Stimulated activated CD8-positive, alpha-beta memory T cell treated with anti-CD3 and anti-CD28 coated beads, Interleukin-12 subunit alpha, Interleukin-12 subunit beta, amount 100 ng/mL, for 24 hours (primary cell): ENCODE data around the gene ABLIM2.

Source experiments
- DNase-seq: peaks from one replicate; pipeline ENCODE4 v3.0.0-alpha.2; 2020; ENCODE audit errors: extremely low read depth

Gene ABLIM2

DNA sequence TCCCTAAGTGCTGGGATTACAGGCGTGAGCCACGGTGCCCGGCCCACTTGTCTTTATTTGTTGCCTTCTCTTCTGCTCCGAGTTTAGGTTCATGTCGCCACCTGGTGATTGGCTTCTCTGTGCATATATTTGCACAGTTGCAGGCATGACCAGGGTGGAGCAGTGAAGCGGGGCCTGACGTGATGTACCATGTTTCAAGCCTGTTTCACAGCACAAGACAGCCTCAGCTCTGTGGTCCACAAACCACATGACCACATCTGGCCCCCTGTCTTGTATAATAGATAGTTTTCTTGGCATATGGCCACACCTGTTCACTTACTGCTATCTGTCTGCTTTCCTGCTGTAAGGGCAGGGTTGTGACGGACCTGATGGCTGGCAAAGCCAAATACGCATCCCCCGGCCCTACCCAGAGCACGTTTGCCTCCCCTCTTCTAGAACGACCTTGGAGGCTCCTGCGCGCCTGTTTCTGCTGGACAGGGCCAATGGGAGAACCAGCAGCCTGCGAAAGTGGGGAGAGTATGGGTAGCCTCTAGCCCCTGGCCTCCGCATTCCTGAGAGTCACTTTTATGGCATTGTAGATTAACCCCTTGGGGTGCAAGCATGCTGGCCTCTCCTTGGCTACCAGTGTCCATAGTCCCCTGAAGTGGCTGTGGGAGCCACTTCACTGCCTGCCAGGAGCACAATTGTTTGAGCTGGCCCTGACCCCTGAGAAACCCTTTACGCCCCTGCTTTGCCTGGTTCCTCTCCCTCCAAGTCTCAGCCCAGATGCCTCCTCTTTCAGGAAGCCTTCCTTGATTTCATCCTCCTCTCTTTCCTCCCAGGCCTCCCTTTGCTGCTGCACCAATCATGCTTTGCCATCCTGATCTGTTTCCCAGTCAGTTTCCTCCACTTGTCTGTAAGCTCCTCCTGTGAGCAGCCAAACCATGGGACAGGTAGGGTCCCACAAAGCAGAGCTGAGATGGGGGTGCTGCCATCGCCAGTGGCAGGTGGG, 34.4 kb upstream of the ABLIM2 start:
- no peak for DNase-seq

DNA sequence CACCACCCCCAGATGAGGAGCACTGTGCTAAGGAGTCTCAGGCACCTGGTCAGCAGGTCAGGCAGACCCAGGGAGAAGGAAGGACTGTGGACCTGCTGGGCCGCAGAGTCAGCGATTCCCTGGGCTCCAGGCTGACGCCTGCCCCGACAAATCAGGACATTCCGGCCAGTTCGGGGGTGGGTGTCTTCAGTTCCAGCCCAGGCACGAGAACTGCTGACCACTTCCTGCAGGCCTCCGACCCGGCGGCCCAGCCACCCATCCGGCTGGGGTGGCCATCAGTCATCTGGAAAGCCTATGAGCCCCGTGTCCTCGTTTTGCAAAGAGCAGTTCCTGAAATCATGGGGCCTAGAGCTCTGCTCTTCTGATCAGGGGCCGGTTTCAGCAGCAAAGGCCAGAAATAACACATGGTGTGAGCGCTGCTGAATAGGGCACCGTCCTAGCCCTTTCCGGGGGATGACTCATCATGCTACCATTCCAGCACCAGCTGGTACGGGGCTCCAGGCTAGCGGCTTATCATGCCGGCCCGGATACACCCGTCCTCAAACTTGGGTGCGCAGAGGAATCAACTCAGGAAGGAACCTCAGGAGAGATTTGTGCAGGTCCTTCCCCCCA, 32.6 kb upstream of the ABLIM2 start:
- no peak for DNase-seq

DNA sequence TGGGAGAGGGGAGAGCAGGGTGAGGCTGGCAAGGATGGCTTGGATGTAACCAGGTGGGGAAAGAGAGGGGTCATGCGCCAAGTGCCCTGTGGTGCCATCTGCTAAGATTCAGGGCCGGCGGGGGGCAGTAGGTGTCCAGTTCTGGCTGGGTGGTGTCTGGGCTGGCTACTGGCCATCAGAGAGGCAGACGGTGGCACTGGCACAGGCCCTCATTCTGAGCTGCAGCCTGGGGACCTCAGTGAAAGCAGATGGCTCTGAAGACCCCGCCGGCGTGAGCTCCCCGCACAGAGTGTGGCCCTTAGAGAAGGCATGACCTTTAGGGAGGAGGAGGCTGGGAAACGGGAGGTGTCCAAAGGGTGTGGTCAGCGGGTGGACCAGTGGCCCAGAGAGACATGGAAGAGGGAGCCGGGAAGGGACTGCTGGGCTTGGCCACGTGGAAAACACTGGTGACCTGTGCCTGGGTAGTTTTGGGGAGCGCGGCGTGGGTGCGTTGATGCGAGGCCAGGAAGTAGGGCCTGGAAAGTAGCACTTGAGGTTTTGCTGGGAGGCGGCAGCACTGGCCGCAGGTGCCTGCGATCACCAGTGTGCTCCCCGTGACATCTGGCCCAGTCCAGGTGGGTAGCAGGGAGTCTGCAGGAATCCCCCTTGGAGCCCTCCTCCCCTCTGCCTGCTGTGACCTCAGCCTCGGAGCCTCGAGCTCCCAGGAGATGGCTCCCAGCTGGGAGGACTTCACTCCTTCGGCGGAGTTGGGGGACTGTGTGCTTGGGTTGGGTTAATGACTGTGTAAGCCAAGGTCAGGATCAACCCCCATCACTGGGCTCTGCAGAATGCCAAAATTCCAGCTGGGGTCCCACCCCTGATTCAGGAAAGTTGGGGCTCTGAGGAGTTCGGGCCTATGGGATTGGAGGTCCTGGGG, 31.2 kb upstream of the ABLIM2 start:
- no peak for DNase-seq

DNA sequence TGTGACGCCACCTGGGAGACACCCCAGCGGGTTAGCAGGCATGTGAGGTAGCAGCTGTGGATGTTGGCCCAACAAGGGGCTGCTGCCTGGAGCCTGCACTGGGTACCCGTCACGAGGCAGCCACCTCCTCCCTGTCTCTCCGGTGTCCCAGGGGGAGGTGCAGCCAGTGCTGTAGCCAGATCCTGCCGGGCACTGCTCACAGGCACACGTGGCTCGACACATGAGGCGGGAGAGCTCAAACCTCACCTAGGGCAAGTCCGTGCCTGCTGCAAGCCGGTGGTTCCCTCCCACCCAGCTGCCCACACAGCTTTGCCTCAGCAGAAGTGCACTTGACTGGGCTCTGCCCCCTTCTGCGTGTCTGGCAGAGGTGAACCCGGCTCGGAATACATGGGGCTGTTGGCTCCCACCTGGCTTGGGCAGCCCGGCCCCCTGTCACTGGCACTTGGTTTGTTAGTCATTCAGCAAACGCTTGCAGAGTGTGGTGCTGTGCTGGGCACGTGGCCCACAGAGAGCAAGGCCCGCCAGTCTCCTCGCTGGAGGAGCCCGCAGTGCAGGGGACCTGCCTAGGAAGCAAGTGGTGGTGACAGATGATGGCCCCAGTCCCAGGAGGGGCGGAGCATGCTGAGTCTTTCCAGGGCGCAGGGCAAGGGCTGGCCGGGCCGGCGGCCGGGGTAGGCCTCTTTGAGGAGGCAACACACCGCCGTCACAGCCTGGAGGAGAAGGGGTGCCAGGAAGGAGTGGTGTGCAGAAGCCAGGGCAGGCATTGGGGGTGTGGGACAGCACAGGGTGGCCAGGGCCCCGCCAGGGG, 30.3 kb upstream of the ABLIM2 start:
- DNase-seq: no peak

DNA sequence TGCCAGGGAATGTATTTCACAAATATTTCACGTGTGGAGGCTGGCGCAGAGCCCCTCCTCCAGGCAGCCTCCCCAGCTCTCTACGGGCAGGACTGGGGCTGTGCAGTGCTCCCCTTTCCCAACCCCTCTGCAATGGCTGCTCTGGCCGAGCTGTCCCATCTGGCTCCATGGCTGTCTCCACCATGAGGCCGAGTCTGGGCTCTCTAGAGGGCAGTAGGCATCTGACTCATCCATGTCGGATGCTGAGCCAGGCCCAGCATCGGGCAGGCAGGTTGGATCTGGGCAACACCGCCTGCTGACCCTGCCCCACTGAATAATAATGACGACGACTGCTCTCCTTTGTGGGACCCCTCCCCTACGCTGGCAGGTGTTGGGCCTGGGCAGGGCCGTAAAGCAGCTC, 29.5 kb upstream of the ABLIM2 start:
- no peak for DNase-seq

DNA sequence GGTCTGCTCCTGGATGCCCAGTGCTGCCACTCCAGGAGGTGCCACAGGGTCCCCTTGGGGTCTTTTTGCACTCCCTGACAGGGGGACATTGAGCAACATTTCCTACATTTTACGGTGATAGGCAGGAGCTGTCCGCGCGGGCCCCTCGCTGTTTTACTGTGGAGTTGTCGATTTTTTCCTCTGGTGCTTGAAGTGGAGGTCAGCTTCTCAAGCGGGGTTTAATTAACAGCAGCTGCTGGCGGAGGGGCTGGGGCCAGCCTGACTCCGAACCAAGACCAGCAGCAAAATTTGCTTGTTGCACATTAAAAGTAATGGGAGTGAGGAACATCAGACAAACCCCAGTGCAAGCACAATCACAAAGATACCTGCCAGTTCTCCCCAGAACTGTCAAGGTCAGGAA, 27.3 kb upstream of the ABLIM2 start:
- no peak for DNase-seq

DNA sequence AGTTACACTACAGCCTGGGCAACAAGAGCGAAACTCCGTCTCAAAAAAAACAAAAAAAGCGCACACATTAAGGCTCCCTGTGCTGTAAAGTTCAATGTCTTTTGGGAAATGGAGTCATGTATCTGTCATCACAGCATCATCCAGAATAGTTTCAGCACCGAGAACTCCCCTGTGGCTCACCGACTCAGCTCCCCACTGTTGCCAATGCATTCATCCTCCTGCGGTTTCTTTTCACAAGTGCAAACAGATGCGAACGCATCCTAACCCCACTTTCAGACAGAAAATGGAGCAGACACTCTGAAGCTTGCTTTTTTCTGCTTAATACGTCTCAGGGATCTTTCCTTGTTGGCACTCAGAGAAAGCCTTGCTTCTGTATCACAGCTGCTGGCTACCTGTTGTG, 26.7 kb upstream of the ABLIM2 start:
- no peak for DNase-seq

DNA sequence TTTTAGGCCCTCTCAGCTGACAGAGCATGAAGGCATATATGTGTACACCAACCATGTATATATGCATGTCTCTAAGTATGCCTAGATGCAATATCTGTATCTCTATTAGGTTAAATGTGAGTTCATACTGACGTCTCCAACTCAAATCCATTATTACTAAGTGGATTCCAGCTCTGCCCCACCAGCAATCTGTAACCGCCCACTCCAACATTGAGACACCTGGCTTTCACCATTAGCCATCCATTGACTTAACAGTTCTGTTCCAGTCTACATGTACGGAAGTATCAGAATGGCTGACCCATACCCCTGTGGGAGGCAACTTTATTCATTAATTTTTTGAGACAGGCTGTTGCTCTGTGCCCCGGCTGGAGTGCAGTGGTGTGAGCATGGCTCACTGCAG, 25.4 kb upstream of the ABLIM2 start:
- DNase-seq: no peak

DNA sequence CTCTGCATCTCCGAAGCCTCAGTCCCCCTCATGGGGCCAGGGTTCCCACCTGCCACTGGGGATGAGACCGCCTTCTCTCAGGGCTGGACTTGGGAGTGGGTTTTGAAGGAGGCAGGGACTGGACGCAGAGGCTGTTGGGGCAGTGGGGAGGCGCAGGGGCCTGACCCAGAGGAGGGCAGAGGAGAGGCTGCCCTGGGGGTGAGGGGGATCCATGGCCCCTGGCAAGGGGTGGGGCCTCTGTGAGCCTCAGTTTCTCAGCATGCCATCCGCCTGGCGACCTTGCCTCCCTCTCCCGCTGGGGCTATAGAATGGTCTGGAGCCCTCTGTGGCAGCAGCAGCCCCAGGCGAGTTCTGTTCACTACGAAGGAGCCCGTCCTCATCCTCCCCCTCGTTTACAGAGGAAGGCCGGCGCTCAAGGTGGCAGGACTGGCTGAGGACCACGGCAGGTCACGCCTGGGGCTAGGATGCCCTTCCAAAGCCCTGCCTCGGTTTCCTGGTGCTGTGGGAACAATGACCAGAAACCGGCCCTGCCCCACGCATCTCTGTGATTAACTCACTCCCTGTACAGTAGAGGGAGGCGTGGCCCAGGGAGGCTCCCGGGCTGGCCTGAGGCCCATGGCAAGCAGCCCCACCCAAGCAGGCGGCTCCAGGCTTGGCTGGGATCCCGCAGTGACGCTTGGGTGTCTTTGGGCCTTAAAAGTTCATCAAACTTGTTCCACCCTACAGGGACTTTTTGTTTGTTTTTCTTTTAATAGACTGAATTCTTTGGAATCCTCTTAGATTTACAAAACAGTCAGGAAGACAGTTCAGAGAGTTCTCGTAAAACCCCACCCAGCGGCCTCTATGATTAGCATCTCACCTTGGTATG, 24.5 kb upstream of the ABLIM2 start:
- no peak for DNase-seq

DNA sequence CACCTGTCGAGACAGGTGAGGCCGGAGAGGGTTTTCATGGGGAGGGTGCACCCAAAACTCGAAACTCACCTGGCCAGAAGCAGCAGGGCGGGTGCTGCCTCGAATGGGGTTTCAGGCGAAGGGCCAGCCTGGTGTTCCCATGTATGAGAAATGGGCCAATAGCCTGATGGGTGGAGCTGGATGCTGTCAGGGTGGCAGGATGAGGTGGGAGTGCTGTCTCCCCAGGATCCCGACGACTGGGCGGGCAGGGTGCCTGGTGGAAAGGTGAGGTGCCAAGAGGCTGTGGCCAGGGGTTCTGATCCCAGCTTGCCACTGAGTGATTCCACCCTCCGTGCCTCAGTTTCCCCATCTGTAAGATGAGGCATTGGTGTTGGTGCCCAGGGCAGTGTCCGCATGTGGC, 23.7 kb upstream of the ABLIM2 start:
- DNase-seq: no peak

DNA sequence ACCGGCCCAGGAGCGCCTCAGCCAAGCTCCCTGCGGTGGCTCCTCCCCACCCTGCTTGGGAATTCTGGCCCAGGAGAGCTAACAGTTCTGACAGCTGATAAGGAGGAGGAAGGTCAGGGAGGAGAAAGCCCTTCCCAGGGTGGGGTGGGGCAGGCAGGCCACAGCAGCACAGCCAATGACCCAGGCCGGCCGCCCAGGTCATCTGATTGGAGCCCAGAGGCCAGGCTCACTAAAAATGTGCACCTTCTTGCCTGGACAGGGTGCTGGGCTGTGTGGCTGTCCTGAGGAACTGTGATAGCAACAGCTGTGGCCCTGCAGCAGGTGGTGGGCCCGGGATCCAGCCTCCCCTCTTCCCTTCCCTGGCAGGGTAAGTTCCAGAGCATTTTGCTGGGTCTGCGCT, 23.2 kb upstream of the ABLIM2 start:
- no peak for DNase-seq

DNA sequence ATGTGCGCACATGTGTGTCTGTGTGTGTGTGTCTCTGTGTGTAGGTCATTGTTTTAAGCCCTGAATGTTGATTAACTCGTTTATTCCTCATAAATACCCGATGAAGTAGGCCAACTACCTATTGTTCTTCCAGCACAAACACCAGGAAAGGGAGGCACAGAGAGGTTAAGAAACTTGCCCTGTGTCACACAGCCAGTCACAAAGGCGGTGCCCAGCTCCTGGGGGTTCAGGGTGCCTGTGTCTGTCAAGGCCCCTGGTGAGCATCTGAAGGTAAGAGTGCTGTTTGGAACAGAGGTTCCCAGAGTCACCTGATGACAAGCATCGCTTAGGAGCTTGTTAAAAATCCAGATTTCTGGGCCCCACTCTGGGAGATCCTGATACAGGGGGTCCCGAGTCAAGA, 22.5 kb upstream of the ABLIM2 start:
- no peak for DNase-seq

DNA sequence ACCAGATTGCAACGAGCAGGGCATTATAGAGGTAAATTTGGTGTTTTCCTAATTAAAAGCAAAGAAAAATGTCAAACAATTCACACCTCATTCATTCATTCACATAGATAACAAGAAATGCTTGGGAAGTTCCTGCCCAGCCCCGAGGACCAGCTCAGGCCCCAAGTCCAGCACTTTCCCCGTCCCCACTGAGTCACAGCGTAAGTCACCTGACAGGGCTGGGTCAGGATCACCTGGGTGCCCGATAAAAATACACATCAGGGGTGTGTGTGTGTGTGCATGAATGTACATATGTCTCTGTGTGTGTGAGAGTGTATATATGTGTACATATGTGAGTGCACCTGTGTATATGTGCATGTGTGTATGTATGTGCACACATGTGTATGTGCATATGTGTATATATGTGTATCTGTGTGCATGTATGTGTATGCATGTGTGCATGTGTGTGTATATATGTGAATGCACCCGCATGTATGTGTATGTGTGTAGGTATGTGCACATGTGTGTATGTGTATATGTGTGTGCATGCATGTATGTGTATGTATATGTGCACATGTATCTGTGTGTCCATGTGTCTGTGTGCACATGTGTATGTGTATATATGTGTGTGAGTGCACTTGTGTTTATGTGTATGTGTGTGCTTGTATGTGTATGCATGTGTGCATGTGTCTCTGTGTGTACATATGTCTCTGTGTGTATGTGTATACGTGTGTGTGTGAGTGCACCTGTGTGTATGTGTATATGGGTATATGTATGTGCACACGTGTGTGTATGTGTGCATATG, 21.9 kb upstream of the ABLIM2 start:
- DNase-seq: no peak

DNA sequence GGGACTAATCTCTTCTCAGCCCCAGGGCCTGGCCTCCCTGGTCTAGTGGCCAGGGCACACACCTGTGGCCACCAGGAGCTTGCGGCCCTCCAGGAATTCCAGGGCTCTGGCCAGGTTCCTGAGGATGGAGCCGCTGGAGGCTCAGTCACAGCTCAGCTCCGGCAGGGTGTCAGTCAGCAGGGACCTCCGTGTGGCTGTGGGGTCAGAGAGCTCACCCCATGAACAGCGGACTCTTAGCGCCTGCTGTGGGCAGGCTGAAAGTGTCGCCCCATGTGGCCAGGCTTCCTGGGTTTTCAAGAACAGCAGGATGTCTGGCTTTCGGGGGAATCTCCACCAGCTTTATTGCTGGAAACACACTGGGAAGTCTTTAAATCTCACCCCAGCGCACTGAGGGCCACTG, 21.2 kb upstream of the ABLIM2 start:
- no peak for DNase-seq

DNA sequence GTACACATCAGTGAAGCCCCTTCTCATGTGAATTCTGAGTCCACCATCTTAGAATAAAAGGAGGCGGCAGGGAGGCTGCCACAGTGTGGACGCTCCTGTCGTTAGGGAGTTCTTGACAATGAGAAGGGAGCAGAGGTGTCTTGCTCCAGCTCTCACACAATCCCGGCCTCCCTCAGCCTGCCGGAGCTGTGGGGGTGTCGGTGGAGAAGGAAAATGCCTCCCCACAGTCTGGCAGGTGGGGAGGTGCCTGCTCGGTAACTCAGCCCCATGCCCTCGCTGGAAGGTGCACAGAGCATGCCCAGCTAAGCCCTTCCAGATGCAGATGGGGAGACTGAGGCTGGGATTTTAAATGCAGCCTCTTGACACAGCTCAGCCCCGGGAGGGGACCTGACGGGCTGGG, 20.5 kb upstream of the ABLIM2 start:
- DNase-seq: no peak

DNA sequence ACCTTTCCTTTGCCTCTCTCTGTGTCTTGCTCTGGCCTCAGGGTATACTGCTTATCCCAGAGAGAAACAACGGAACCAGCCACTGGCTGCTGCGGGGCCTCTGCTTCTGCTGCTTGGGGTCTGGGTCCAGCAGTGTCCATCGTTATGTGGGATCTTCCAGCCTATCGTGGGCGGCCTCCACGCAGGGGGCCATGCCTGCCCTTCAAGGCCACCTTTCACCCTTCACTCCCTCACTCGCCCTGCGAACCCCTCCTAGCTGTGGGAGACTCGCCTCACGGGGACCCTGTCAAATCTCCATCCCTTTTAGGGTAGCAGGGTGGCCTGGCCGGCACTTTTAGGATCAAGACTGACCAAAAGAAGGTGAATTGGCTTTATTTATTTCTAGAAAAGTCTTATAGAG, 19.3 kb upstream of the ABLIM2 start:
- no peak for DNase-seq

DNA sequence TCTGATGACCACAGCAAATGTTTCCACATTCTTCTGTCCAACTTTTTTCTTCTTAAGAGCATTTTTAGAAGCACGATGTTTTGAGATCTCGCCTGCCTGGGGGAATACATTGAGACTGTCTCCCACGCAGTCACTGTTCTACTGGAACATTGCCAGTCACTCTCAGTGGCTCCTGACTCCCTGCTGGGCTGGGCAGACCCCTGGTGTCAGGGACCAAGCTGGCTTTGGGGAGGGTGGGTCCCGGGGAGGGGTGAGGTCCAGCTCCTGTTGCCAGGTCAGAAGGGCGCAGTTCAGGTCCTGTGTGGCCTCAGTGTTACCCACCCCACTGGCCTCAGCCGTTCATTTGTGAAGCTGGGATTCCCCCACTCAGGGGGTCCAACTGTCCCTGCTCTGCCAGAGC, 18.9 kb upstream of the ABLIM2 start:
- DNase-seq: no peak

DNA sequence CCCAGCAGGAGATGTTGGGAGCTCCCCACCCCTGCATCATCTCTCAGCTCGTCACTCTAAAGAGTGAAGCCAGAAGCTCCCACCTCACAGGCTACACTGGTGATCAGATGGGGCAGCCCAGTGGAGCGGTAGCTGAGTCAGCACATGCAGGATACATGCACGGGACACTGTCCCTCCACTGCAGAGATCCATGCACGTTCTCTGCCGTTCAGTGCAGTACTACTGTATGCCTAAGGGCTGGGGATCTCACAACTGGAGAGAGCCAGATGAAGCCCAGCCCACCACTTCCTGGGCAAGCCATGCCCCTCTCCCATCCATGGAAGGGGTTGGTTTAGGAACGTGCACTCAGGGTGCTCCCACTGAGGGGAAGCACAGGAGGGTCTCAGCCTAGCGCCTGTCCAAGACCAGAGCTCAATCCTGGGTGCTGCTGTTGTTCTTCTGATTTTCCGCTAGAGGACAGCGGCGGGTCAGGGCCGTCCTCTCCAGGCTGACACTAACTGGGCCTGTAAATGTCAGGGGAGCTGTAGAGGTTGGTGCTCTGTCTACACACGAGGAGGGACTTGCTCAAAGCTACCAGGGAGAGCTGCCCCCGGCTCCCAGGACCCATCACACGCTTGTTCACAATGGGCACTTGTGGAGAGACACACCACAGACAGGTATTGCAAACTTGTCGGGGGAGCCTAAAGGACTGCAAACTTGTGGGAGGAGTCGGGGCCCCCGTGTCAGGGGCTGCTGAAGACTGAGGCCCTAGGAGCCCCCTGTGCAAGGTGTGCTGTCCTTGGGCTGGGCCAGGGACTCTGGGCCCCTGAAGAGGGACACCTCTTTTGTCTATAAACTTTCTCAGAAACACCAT, 18.2 kb upstream of the ABLIM2 start:
- no peak for DNase-seq

DNA sequence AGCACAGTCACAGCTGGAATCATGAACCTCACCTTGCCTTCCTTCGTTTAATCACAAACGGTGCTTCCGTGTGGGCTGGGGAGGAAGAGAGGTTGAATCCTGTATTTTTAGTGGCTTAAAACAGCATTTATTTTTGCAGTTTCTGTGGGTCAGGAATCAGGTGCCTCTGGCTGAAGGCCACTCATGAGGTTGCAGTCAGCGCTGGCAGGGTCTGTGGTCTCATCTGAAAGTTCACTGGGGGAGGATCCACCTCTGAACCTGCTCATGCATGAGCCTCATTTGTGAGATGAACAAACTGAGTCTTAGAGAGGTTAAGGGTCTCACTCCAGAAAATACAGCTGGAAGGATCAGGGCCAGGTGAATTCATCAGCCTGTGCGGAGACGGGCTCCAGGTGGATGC, 17.1 kb upstream of the ABLIM2 start:
- no peak for DNase-seq
